PC-9 (cell line): ENCODE data around the gene ULK1.

Experiments
- CTCF ChIP-seq: fragments of 200-600 bp; sonication (generic); conservative IDR thresholded peaks from 2 replicates; pipeline ENCODE4 v1.6.1; 2017; ENCODE audit warnings: mixed run types, antibody characterized with exemption, mild to moderate bottlenecking, moderate library complexity
- EZH2 ChIP-seq: fragments of 200-600 bp; sonication (generic); IDR thresholded peaks from 2 replicates; pipeline ENCODE4 v1.8.0; 2017; ENCODE audit warnings: antibody characterized with exemption, low read depth

GRCh38 chr12:131904346-131904745 lies 9.9 kb downstream of the ULK1 start:
- TF ChIP-seq CTCF (no peak), EZH2 (no peak)
